Heart left ventricle (tissue), 16 donors: ENCODE measurements around the gene PSG1. TPM values are rescaled to one million over a fixed set of nuclear protein-coding genes. Genes with fewer than 3 reads are reported as not detected.
"Not testable (repeated sequence)": the region's sequence is repeated elsewhere in the genome, so short reads cannot be mapped to it uniquely, and the experiment has no call there.

Source experiments
- ATAC-seq, 4 donors: fragments of 200-7000 bp; cut with Tn5 transposase; one replicate each; pipeline ENCODE4 v1.9.1; 2020 to 2022; ENCODE audit warnings: moderate library complexity in 4 of 4, mild to moderate bottlenecking in 3 of 4, moderate number of reproducible peaks in 1 of 4
- DNase-seq, 5 donors: peaks; one replicate each; pipeline ENCODE4 v3.0.0-alpha.2; 2020
- H3K27ac ChIP-seq, 12 donors: fragments of 200-600 bp; sonication (generic) in 4 of 12; one replicate each; pipeline versions ENCODE4 v1.5.0 to v1.8.0; 2016 to 2022; ENCODE audit warnings: mild to moderate bottlenecking in 2 of 12
- H3K27me3 ChIP-seq, 9 donors: fragments of 200-600 bp; sonication (generic) in 2 of 9; one replicate each; pipeline versions ENCODE4 v1.5.1 to v1.8.0; 2016 to 2022; ENCODE audit warnings: mild to moderate bottlenecking in 3 of 9
- H3K36me3 ChIP-seq, 9 donors: fragments of 200-600 bp; sonication (generic) in 2 of 9; one replicate each; pipeline versions ENCODE4 v1.5.0 to v1.8.0; 2018 to 2022; ENCODE audit warnings: mild to moderate bottlenecking in 2 of 9
- H3K4me1 ChIP-seq, 12 donors: fragments of 200-600 bp; sonication (generic) in 4 of 12; one replicate each; pipeline versions ENCODE4 v1.5.0 to v1.8.0; 2016 to 2022; ENCODE audit warnings: mild to moderate bottlenecking in 3 of 12
- H3K4me3 ChIP-seq, 12 donors: fragments of 200-600 bp; sonication (generic) in 4 of 12; one replicate each; pipeline versions ENCODE4 v1.5.0 to v1.8.0; 2017 to 2022; ENCODE audit warnings: mild to moderate bottlenecking in 9 of 12, moderate library complexity in 4 of 12
- H3K9me3 ChIP-seq, 12 donors: fragments of 200-600 bp; sonication (generic) in 4 of 12; one replicate each; pipeline versions ENCODE4 v1.5.0 to v1.8.0; 2016 to 2022; ENCODE audit warnings: mild to moderate bottlenecking in 1 of 12
- WGBS, 4 donors: extraction: QIAGEN DNeasy Blood & Tissue Kit in 2 of 4; methylation state at CpG; one replicate each; pipeline versions ENCODE4 v1.1.5 to v1.1.7; 2013 to 2018; 5-methylcytosine and 5-hydroxymethylcytosine counted together
- intact Hi-C, 10 donors: fragments of 100-400 bp; cut with DNase I; formaldehyde crosslinking; loops; one replicate each; pipeline versions ENCODE4 v1.11.1 to v1.14.2; 2022
- polyA plus RNA-seq, 2 donors: library from polyadenylated mRNA; stranded (reverse); fragments of 200-250 nt; gene quantifications; one replicate each; pipeline ENCODE4 v1.2.3, GENCODE V29; 2013
- total RNA-seq, 9 donors: library from RNA; depleted of rRNA in 2 of 9; stranded (reverse); fragments of >200 nt in 2 of 9; fragmentation: NEBNext Ultra II Directional in 3 of 9; extraction: Animal tissue kit (Norgen Biotek cat#: 25700) in 3 of 9; gene quantifications; one replicate each; pipeline versions ENCODE4 v1.1.0 to v1.2.4, GENCODE V29; 2016 to 2023
- donor health status: ischemic (EF 13 %, LVEDD 7.1; RV severe dilation, severe dysfunction).
- donor health status: healthy with polysubstance abuse.
- donor health status: DM: no; HTN: yes; CAD: no.
- donor health status: DM: no; HTN: no; CAD: no.
- donor health status: ischemic (EF 25% LVEDD 6.9; RV normal size, moderate dysfunction).
- donor health status: ischemic (EF 25% LVEDD 5.7; RV mildly dilated, moderate dysfunction).
- donor health status: healthy.
- donor health status: DM: yes; HTN: yes; CAD: no.
- donor health status: ischemic (EF 35%, LVEDD 5.7; RV mildly dilated, moderate dysfunction).
- donor health status: nonischemic (EF 11% LVEDD 7.7; RV severe dilation, severe dysfunction).
- donor health status: DM: yes; HTN: yes; CAD: no.
- donor health status: PGD.
- donor health status: ischemic (EF 29% LVEDD 5.4; RV normal size, mild dysfunction).
- donor health status: nonischemic (EF 23%, LVEDD 6.1; RV moderate dilation, normal function).

Gene PSG1
- total and polyA plus RNA-seq, 11 donors: not detected

- H3K4me1 ChIP-seq, H3K27me3 ChIP-seq, H3K9me3 ChIP-seq, ATAC-seq, H3K4me3 ChIP-seq, H3K27ac ChIP-seq, DNase-seq, intact Hi-C loops, H3K36me3 ChIP-seq: not testable (repeated sequence)
- WGBS, 4 donors: 69 to 79% (median 74%) methylated on average over 4 of the region's 4 CpGs
These were observed 21.0 kb upstream of the PSG1 start for GRCh38 chr19:42900561-42900960.

- H3K9me3 ChIP-seq: peaks cover 0 to 12% (median 0%) of the 10 kb centered on the region in 12 donors
- H3K36me3 ChIP-seq, H3K4me3 ChIP-seq, DNase-seq, H3K27me3 ChIP-seq, H3K27ac ChIP-seq, intact Hi-C loops, H3K4me1 ChIP-seq, ATAC-seq: not testable (repeated sequence)
- WGBS, 4 donors: 78 to 83% (median 83%) methylated on average over 12 of the region's 12 CpGs
These were observed 20.2 kb upstream of the PSG1 start for GRCh38 chr19:42899674-42900073.

DNA sequence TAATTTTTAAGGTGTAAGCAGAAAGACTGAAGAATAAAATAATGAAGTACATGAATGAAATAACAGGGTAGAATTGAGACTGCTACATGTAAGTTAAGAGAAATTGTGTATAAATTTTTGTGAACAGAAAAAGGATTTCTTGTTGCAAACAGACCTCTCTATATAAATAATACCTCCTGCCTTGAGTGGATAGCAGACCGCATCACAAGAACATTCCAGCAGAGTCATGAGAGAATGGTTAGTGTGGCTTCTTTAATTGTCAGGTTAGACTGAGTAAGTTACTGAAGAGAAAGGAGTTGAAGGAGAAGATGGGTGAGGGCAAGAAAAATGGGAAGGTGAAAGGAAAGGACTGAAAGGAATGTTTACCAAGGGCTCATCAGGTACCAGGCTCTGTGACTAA is 19.6 kb upstream of the PSG1 start:
- intact Hi-C loops, H3K27me3 ChIP-seq, DNase-seq, ATAC-seq, H3K27ac ChIP-seq, H3K36me3 ChIP-seq, H3K4me3 ChIP-seq, H3K4me1 ChIP-seq: not testable (repeated sequence)
- H3K9me3 ChIP-seq: peaks cover 0 to 15% (median 0%) of the 10 kb centered on the region in 12 donors
- WGBS, 4 donors: 84 to 91% (median 90%) methylated on average over 1 of the region's 1 CpG

DNA sequence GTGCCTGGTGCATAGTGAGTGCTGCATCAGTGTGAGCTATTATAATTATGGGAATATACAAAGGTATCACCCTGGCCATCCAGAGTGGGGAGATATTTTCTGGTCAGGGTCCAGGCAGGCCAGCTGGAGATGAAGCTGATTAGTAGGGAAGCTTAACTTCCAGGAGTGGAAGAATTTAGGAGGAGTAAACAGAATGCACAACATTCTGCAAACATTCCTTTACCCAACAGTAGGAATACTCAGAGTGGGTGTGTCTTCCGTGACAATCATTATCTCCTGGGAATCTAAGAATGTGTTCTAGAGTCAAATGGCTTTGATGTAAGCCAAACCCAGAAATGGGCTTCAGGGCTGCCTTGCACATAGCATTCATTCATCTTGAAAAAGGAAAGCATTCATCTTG is 19.1 kb upstream of the PSG1 start:
- DNase-seq, ATAC-seq, intact Hi-C loops, H3K27me3 ChIP-seq, H3K4me1 ChIP-seq, H3K27ac ChIP-seq, H3K4me3 ChIP-seq, H3K36me3 ChIP-seq: not testable (repeated sequence)
- H3K9me3 ChIP-seq: peaks cover 0 to 17% (median 0%) of the 10 kb centered on the region in 12 donors
- 35 to 68% (median 51%) methylated on average over 1 of the region's 1 CpG for WGBS, 4 donors

- H3K4me1 ChIP-seq, H3K36me3 ChIP-seq, DNase-seq, H3K4me3 ChIP-seq, intact Hi-C loops, H3K27ac ChIP-seq, ATAC-seq, H3K27me3 ChIP-seq: not testable (repeated sequence)
- 0 to 27% (median 14%) methylated on average over 1 of the region's 1 CpG for WGBS, 4 donors
- H3K9me3 ChIP-seq: peaks cover 0 to 21% (median under 1%) of the 10 kb centered on the region in 12 donors
These were observed 18.2 kb upstream of the PSG1 start for GRCh38 chr19:42897729-42898128.

DNA sequence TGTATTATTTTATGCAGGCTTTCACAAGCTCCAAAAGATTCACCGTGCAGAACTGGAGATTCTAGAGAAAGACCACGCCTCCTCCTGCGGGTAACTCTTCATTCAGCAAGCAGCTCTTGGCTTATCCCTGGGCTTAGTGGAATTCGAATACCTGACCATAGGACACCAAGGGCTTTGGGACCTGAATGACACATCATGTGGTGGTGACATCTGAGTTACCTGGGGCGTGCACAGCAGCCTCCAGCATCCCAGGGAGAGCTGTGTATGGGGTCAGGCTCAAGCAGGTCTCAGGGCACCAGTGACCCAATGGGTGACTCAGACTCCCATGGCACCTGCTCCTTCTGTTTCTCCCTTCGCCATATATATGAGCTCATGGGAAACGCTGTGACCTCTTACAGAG is 10.9 kb upstream of the PSG1 start:
- intact Hi-C loops, H3K4me1 ChIP-seq, H3K27ac ChIP-seq, H3K4me3 ChIP-seq, DNase-seq, ATAC-seq, H3K36me3 ChIP-seq, H3K27me3 ChIP-seq: not testable (repeated sequence)
- H3K9me3 ChIP-seq: peaks cover 0 to 22% (median 4%) of the 10 kb centered on the region in 12 donors
- 78 to 92% (median 82%) methylated on average over 7 of the region's 7 CpGs for WGBS, 4 donors

DNA sequence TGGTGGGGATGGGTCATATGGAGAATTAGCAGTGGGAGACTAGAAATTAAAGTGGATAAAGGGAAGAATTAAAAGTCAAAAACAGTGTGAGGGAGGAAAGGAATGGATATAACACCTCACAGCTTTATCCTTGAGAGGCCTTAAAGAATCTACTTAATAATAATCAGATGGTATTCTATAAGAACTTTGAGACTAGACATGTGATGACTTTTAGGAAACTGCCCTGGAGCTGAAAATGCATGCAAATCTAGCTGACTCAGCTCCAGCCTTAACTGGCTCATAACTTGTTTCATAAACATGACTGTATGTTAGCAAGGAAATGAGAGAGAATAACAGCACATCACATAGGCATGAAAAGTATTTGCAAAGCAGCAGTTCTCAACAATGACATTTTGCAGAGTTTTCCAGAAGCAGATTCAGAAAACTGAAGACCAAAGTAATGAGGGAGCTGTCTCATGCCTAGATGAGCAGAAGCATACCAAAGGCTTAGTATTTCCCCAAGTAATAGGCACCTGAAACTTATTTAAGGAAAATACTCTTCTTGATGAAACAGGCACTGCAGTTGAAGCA is 8.4 kb upstream of the PSG1 start:
- ATAC-seq, H3K27ac ChIP-seq, DNase-seq, H3K4me3 ChIP-seq, H3K36me3 ChIP-seq, H3K4me1 ChIP-seq: not testable (repeated sequence)
- Histone ChIP-seq H3K9me3 (peaks cover 0 to 13% (median 4%) of the 10 kb centered on the region in 12 donors), H3K27me3 (peaks cover 0 to 21% (median 0%) of the 10 kb centered on the region in 9 donors)
- intact Hi-C loops: loop anchor here in 2 of 10 donors (10.0 kb wide), 1 partner anchor 93 kb away; no protein-coding TSS in a partner anchor

DNA sequence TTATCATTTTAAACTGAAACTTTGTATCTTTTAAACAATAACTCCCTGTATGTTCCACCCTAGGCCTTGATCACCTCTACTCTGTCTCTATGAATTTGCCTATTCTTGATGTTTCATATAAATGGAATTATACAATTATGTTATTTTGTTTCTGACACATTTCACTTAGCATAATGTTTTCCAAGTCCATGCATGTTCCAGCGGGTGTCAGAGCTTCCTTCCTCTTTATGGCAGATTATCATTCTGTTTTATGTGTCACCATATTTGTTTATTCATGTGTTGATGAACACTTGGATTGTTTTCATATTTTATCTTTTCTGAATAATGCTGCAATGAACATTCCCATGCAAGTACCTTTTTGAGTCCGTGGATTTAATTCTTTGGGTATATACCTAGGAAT is 3.2 kb upstream of the PSG1 start:
- not testable (repeated sequence) for ATAC-seq, H3K27ac ChIP-seq, H3K9me3 ChIP-seq, H3K4me3 ChIP-seq, DNase-seq, H3K4me1 ChIP-seq, H3K36me3 ChIP-seq
- WGBS, 4 donors: 75 to 83% (median 77%) methylated on average over 2 of the region's 2 CpGs
- H3K27me3 ChIP-seq: peaks cover 0 to 28% (median 0%) of the 10 kb centered on the region in 9 donors
- intact Hi-C loops: loop anchor here in 2 of 10 donors (10.0 kb wide), 1 partner anchor 88 kb away; no protein-coding TSS in a partner anchor

DNA sequence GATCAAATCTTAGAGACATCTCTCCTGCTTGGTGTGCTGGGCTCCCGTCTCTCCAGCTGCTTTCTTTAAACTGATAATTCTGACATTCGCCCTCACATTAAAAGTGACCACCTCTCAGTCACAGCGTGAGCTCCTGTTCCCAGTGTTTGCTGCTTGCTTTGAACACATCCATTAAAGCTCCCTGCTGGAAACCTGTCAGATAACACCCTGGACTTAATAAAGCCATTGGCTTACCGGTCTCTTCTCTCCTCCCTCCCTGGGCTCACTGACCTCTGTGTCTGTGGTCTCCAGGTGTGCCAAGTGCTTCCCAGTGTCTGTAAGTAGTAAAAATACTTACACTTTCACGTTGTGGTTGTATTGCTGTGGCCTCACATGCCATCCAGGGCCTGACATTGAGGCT is 2.5 kb upstream of the PSG1 start:
- not testable (repeated sequence) for DNase-seq, ATAC-seq, H3K9me3 ChIP-seq, H3K4me1 ChIP-seq, H3K36me3 ChIP-seq, H3K4me3 ChIP-seq, H3K27ac ChIP-seq
- peaks cover 0 to 28% (median 0%) of the 10 kb centered on the region in 9 donors for H3K27me3 ChIP-seq
- WGBS, 4 donors: 29 to 46% (median 33%) methylated on average over 5 of the region's 5 CpGs
- intact Hi-C loops: loop anchor here in 2 of 10 donors (10.0 kb wide), 1 partner anchor 87 kb away; no protein-coding TSS in a partner anchor
